ENCODE data around the gene RELL2. TPM values are rescaled to one million over a fixed set of nuclear protein-coding genes. Genes with fewer than 3 reads are reported as not detected.

Gene RELL2
- total RNA-seq, 1 donor from 2014 or later, result 1.0 TPM

DNA sequence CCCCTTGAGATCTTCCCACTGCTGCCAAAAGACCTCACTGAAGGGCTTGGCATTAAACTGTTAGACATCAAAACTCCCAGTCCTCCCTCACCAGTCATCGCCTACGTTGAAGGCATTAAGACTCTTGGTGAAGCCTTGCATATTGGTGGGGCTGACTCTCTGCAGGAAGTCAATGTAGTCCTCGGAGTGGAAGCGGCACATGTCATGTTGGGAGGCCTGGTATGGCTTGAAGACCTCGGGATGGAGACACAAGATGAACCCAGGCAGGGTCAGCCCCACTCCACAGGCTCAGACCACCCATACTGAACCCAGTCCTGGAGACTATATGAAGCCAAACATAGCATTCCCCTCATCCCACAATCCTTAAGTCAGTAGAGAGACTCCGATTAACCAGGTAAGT, 2.1 kb upstream of the RELL2 start:
- Histone ChIP-seq H3K27me3 (ENCODE audit: low read depth) (no peaks in the 10 kb centered on the region), H3K4me3 (peak overlapping the region; percentile 90), H3K36me3 (peaks cover 8% of the 10 kb centered on the region), H3K27ac (replicated peaks) (no peak overlapping the region), H3K9me3 (replicated peaks) (no peaks in the 10 kb centered on the region), H3K4me1 (peaks cover 55% of the 10 kb centered on the region)
- no peak for DNase-seq
- intact Hi-C loops (cut with micrococcal nuclease), result no loop called here
- TF ChIP-seq, protein P1, sequence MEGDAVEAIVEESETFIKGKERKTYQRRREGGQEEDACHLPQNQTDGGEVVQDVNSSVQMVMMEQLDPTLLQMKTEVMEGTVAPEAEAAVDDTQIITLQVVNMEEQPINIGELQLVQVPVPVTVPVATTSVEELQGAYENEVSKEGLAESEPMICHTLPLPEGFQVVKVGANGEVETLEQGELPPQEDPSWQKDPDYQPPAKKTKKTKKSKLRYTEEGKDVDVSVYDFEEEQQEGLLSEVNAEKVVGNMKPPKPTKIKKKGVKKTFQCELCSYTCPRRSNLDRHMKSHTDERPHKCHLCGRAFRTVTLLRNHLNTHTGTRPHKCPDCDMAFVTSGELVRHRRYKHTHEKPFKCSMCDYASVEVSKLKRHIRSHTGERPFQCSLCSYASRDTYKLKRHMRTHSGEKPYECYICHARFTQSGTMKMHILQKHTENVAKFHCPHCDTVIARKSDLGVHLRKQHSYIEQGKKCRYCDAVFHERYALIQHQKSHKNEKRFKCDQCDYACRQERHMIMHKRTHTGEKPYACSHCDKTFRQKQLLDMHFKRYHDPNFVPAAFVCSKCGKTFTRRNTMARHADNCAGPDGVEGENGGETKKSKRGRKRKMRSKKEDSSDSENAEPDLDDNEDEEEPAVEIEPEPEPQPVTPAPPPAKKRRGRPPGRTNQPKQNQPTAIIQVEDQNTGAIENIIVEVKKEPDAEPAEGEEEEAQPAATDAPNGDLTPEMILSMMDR (IDR thresholded peaks at IDR 0.05; ENCODE audit: borderline replicate concordance), result no peak

DNA sequence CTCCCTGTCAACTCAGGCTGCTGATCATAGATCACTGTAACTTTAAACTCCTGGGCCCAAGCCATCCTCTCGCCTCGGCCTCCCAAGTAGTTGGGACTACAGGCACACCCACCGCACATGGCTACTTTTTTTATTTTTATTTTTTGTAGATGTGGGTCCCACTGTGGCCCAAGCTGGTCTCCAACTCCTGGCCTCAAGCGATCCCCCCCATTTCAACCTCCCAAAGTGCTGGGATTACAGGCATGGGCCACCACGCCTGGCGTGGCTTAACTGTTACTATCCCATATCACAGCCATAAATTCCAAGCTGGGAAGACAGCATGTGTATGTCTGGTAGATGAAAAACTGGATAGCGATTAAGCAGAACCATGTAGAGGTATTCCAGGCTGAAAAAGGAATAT, 1.2 kb upstream of the RELL2 start:
- no peak overlapping the region for H3K27ac ChIP-seq (replicated peaks)
- H3K4me1 ChIP-seq, result peaks cover 47% of the 10 kb centered on the region
- intact Hi-C loops (cut with micrococcal nuclease), result no loop called here
- no peaks in the 10 kb centered on the region for H3K36me3 ChIP-seq
- TF ChIP-seq, protein P1 (IDR thresholded peaks at IDR 0.05; ENCODE audit: borderline replicate concordance), result no peak
- H3K9me3 ChIP-seq (replicated peaks), result no peaks in the 10 kb centered on the region
- peak overlapping the region; percentile 90 for H3K4me3 ChIP-seq
- H3K27me3 ChIP-seq (ENCODE audit: low read depth), result no peaks in the 10 kb centered on the region
- DNase-seq, result no peak

DNA sequence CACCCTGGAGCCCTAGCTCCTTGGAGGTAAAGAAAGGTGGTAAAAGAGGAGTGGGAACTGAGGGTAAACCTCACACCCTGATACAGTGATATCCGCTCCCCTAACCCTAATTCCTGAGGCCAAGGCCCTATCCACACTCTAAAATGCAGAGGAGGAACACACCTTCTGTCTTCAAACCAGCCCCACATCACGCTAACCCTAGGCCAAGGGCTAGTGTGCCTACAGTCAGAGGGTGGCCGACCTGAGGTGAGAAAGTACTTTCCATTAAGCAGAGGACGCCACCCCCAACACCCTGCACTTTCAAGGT, 738 bp upstream of the RELL2 start:
- Histone ChIP-seq H3K9me3 (replicated peaks) (no peaks in the 10 kb centered on the region), H3K4me1 (peaks cover 45% of the 10 kb centered on the region), H3K27ac (replicated peaks) (peak overlapping the region; percentile 86), H3K27me3 (ENCODE audit: low read depth) (no peaks in the 10 kb centered on the region), H3K4me3 (peak overlapping the region; percentile 90), H3K36me3 (no peaks in the 10 kb centered on the region)
- TF ChIP-seq, protein P1 (IDR thresholded peaks at IDR 0.05; ENCODE audit: borderline replicate concordance), result no peak
- intact Hi-C loops (cut with micrococcal nuclease), result no loop called here
- DNase-seq, result no peak

DNA sequence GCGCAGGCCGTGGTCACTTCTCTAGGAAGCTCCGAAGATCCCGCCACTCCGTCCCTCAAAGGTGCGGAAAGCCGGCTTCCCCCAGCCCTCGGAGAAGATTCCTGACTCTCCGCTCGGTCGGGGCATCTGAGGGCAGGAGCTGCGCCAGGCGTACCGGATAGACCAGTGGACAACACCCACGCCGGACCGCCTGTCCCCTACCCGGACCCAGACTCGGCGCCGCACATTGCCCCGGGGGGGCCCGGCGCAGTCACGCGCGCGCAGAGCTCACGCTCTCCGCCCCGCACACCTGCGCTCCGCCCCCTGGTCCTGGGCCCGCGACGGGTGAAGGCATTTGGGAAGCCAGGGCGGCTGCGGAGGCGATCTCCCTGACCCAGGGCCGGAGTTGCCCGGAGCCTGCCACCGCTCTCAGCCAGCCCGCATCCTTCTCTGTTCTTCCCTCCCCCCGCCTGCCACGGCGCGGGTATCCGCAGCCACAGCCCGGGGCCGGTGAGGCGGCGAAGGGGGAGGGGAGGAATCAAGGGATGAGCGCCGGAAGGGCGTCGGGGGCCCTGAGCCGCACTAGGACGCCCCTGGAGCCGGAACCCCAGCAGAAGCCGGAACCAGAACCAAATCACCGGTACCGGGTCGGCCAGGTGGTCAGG, 448 bp downstream of the RELL2 start:
- peak overlapping the region; percentile 90 for H3K4me3 ChIP-seq
- H3K36me3 ChIP-seq, result no peaks in the 10 kb centered on the region
- no peak for DNase-seq
- no peaks in the 10 kb centered on the region for H3K9me3 ChIP-seq (replicated peaks)
- H3K4me1 ChIP-seq, result peaks cover 45% of the 10 kb centered on the region
- TF ChIP-seq, protein P1 (IDR thresholded peaks at IDR 0.05; ENCODE audit: borderline replicate concordance), result no peak
- H3K27me3 ChIP-seq (ENCODE audit: low read depth), result no peaks in the 10 kb centered on the region
- peak overlapping the region; percentile 86 for H3K27ac ChIP-seq (replicated peaks)
- intact Hi-C loops (cut with micrococcal nuclease), result no loop called here

DNA sequence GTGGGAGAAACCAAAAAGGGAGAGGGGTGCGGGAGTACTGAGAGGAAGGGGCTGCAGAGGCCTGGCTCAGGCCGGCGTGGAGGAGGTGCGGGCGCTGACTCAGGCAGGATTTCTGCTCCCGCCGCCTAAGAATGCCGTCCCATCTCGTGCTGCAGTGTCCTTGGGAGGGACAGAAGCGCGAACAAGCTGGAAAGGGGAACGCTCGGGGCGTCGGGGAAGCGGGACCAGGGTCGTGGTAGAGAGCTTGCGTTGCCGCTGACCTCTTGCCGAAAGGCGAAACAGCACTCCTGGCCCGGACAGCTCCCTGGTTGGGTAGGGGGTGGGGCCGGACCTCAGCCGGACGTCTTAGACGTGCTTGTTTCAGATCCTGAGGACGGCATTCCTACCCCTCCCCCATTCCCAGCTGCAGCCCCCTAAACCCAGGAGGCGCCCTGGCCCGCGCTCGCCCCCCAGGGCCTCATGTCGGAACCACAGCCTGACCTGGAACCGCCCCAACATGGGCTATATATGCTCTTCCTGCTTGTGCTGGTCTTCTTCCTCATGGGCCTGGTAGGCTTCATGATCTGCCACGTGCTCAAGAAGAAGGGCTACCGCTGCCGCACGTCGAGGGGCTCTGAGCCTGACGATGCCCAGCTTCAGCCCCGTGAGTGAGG, 1.1 kb downstream of the RELL2 start:
- DNase-seq, result peak; percentile 56
- no peak overlapping the region for H3K27ac ChIP-seq (replicated peaks)
- TF ChIP-seq, protein P1 (IDR thresholded peaks at IDR 0.05; ENCODE audit: borderline replicate concordance), result peak; percentile 34
- H3K36me3 ChIP-seq, result no peaks in the 10 kb centered on the region
- H3K4me3 ChIP-seq, result peak overlapping the region; percentile 90
- no peaks in the 10 kb centered on the region for H3K27me3 ChIP-seq (ENCODE audit: low read depth)
- H3K9me3 ChIP-seq (replicated peaks), result no peaks in the 10 kb centered on the region
- peaks cover 41% of the 10 kb centered on the region for H3K4me1 ChIP-seq
- intact Hi-C loops (cut with micrococcal nuclease), result no loop called here
